Measurements from ENCODE around the gene MET.

MET gene

GRCh38 chr7:116709336-116709735, 37.3 kb downstream of the MET start:
- no peak for TF ChIP-seq USF1 (IDR thresholded peaks at IDR 0.05)
- no peak for TF ChIP-seq TAF1 (IDR thresholded peaks at IDR 0.05; ENCODE audit: low read depth)
- no peak for TF ChIP-seq CREB1 (IDR thresholded peaks at IDR 0.05; ENCODE audit: low read depth)
- TF ChIP-seq EP300 (IDR thresholded peaks at IDR 0.05; ENCODE audit: borderline replicate concordance) = no peak
- TF ChIP-seq YY1 (IDR thresholded peaks at IDR 0.05; ENCODE audit: low read depth) = no peak
- TF ChIP-seq ZBTB7A (IDR thresholded peaks at IDR 0.05; ENCODE audit: low read depth) = no peak
- TF ChIP-seq NFIC (IDR thresholded peaks at IDR 0.05) = no peak
- TF ChIP-seq TEAD4 (IDR thresholded peaks at IDR 0.05) = no peak
- TF ChIP-seq MAX (IDR thresholded peaks at IDR 0.05) = no peak
- TF ChIP-seq TCF12 (IDR thresholded peaks at IDR 0.05; ENCODE audit: low read depth) = no peak
- no peak for TF ChIP-seq REST (IDR thresholded peaks at IDR 0.05; ENCODE audit: low read depth)
- TF ChIP-seq EGR1 (IDR thresholded peaks at IDR 0.05) = no peak
- no peak for TF ChIP-seq RAD21 (IDR thresholded peaks at IDR 0.05; ENCODE audit: low read depth)
- TF ChIP-seq FOXM1 (IDR thresholded peaks at IDR 0.05; ENCODE audit: borderline replicate concordance, low read depth) = no peak
- no peak for TF ChIP-seq CEBPB (IDR thresholded peaks at IDR 0.05)

- no peak for TF ChIP-seq YY1 (IDR thresholded peaks at IDR 0.05; ENCODE audit: low read depth)
- TF ChIP-seq TAF1 (IDR thresholded peaks at IDR 0.05; ENCODE audit: low read depth) = no peak
- TF ChIP-seq MAX (IDR thresholded peaks at IDR 0.05) = no peak
- TF ChIP-seq REST (IDR thresholded peaks at IDR 0.05; ENCODE audit: low read depth) = no peak
- no peak for TF ChIP-seq NFIC (IDR thresholded peaks at IDR 0.05)
- no peak for TF ChIP-seq TCF12 (IDR thresholded peaks at IDR 0.05; ENCODE audit: low read depth)
- no peak for TF ChIP-seq ZBTB7A (IDR thresholded peaks at IDR 0.05; ENCODE audit: low read depth)
- TF ChIP-seq CEBPB (IDR thresholded peaks at IDR 0.05) = no peak
- TF ChIP-seq TEAD4 (IDR thresholded peaks at IDR 0.05) = no peak
- TF ChIP-seq USF1 (IDR thresholded peaks at IDR 0.05) = no peak
- TF ChIP-seq CREB1 (IDR thresholded peaks at IDR 0.05; ENCODE audit: low read depth) = no peak
- TF ChIP-seq EP300 (IDR thresholded peaks at IDR 0.05; ENCODE audit: borderline replicate concordance) = no peak
- TF ChIP-seq EGR1 (IDR thresholded peaks at IDR 0.05) = no peak
Measured at GRCh38 chr7:116710764-116711452, 38.9 kb downstream of the MET start.

- no peak for TF ChIP-seq MAX (IDR thresholded peaks at IDR 0.05)
- TF ChIP-seq CEBPB (IDR thresholded peaks at IDR 0.05) = no peak
- no peak for TF ChIP-seq FOXM1 (IDR thresholded peaks at IDR 0.05; ENCODE audit: borderline replicate concordance, low read depth)
- no peak for TF ChIP-seq ZBTB7A (IDR thresholded peaks at IDR 0.05; ENCODE audit: low read depth)
- TF ChIP-seq RAD21 (IDR thresholded peaks at IDR 0.05; ENCODE audit: low read depth) = no peak
- TF ChIP-seq USF1 (IDR thresholded peaks at IDR 0.05) = no peak
- TF ChIP-seq EP300 (IDR thresholded peaks at IDR 0.05; ENCODE audit: borderline replicate concordance) = no peak
- TF ChIP-seq YY1 (IDR thresholded peaks at IDR 0.05; ENCODE audit: low read depth) = no peak
- TF ChIP-seq TEAD4 (IDR thresholded peaks at IDR 0.05) = no peak
- no peak for TF ChIP-seq NFIC (IDR thresholded peaks at IDR 0.05)
- no peak for TF ChIP-seq EGR1 (IDR thresholded peaks at IDR 0.05)
- TF ChIP-seq TCF12 (IDR thresholded peaks at IDR 0.05; ENCODE audit: low read depth) = no peak
- TF ChIP-seq TAF1 (IDR thresholded peaks at IDR 0.05; ENCODE audit: low read depth) = no peak
- no peak for TF ChIP-seq REST (IDR thresholded peaks at IDR 0.05; ENCODE audit: low read depth)
- TF ChIP-seq CREB1 (IDR thresholded peaks at IDR 0.05; ENCODE audit: low read depth) = no peak
Measured at GRCh38 chr7:116711790-116712189, 39.8 kb downstream of the MET start.
